HCT116 (cell line): ENCODE data around the gene ID3. TPM values are rescaled to one million over a fixed set of nuclear protein-coding genes. Genes with fewer than 3 reads are reported as not detected.

ENCODE experiments used
- ATAC-seq: fragments of 200-7000 bp; cut with Tn5 transposase; 2 replicates; pipeline ENCODE4 v1.9.1; 2020; ENCODE audit warnings: mild to moderate bottlenecking, moderate library complexity
- BruUV-seq: library from RNA; stranded (reverse); fragments of 400-500 nt; replicated peaks from 2 replicates; lab custom pipeline; 2021; lab: Mats Ljungman, UMichigan
- CTCF ChIA-PET: fragments of 300-600 bp; sonication (Branson Sonifier 250); formaldehyde crosslinking; loops from one replicate; lab custom pipeline; 2021; ENCODE audit warnings: antibody characterized with exemption; lab: Charles Lee
- POLR2A ChIA-PET: fragments of 300-600, 350-600 bp; sonication (Branson Sonifier 250); formaldehyde crosslinking; loops from one replicate; lab custom pipeline; 2021; ENCODE audit warnings: antibody characterized with exemption; lab: Charles Lee
- RAD21 ChIA-PET, 2 experiments: fragments of 300-600 bp; sonication (Branson Sonifier 250); formaldehyde crosslinking; loops; one replicate each; lab custom pipeline; 2023; ENCODE audit warnings: low total read pairs in 2 of 2; ENCODE audit not compliant: uncharacterized antibody in 2 of 2, unreplicated experiment in 2 of 2, low non-redundant PET in 1 of 2; lab: Charles Lee
- DNase-seq: peaks from one replicate; pipeline ENCODE4 v3.0.0-alpha.2; 2010; ENCODE audit warnings: low read depth, low spot score
- H2AFZ ChIP-seq: fragments of 200-600 bp; shearing (Covaris generic), sonication (generic); 2 replicates; pipeline ENCODE4 v1.6.1; 2017; ENCODE audit warnings: low read depth, mixed run types, mixed read lengths, antibody characterized with exemption, low read length; ENCODE audit not compliant: poor library complexity, severe bottlenecking
- H3K27ac ChIP-seq: 2 replicates; pipeline ENCODE4 v1.5.1; 2012; ENCODE audit warnings: low read depth, low read length
- H3K27me3 ChIP-seq: fragments of 200-600 bp; sonication (generic); 2 replicates; pipeline ENCODE4 v1.6.1; 2016; ENCODE audit warnings: mixed run types, low read length, mixed read lengths; ENCODE audit not compliant: insufficient read depth
- H3K36me3 ChIP-seq, 2 experiments: fragments of 200-500 bp in 1 of 2; fragments of 200-600 bp in 1 of 2; sonication (Bioruptor generic) in 1 of 2; sonication (generic) in 1 of 2; 2 replicates each; pipeline versions ENCODE4 v1.5.1 to v1.6.1; 2014 to 2016; ENCODE audit warnings: low read length in 2 of 2, inconsistent platforms in 1 of 2, mixed read lengths in 1 of 2, mixed run types in 1 of 2; ENCODE audit not compliant: insufficient read depth in 2 of 2, control insufficient read depth in 1 of 2
- H3K4me1 ChIP-seq, 2 experiments: fragments of 200-600 bp in 1 of 2; sonication (generic) in 1 of 2; 2 replicates each; pipeline versions ENCODE4 v1.5.1 to v1.6.1; 2012 to 2017; ENCODE audit warnings: low read length in 2 of 2, inconsistent platforms in 1 of 2, mild to moderate bottlenecking in 1 of 2, mixed read lengths in 1 of 2, mixed run types in 1 of 2, moderate library complexity in 1 of 2; ENCODE audit not compliant: insufficient read depth in 2 of 2, control insufficient read depth in 1 of 2
- H3K4me2 ChIP-seq: fragments of 200-600 bp; sonication (generic); 2 replicates; pipeline ENCODE4 v1.6.1; 2017; ENCODE audit warnings: mixed run types, low read length, mixed read lengths
- H3K4me3 ChIP-seq, 2 experiments: fragments of 200-600 bp in 1 of 2; sonication (generic) in 1 of 2; replicated peaks in 1 of 2; 2 replicates each; pipeline ENCODE4 v1.5.1; 2011 to 2016; ENCODE audit warnings: low read length in 2 of 2, control low read depth in 1 of 2, low read depth in 1 of 2, mild to moderate bottlenecking in 1 of 2, mixed read lengths in 1 of 2, mixed run types in 1 of 2
- H3K79me2 ChIP-seq: fragments of 200-600 bp; sonication (generic); 2 replicates; pipeline ENCODE4 v1.6.1; 2017; ENCODE audit warnings: mild to moderate bottlenecking, mixed run types, low read length, moderate library complexity, mixed read lengths; ENCODE audit not compliant: insufficient read depth
- H3K9ac ChIP-seq: fragments of 200-600 bp; sonication (generic); 2 replicates; pipeline ENCODE4 v1.6.1; 2016; ENCODE audit warnings: low read length, mixed read lengths
- H3K9me2 ChIP-seq: fragments of 200-600 bp; sonication (generic), shearing (Covaris generic); 2 replicates; pipeline ENCODE4 v1.6.1; 2017; ENCODE audit warnings: mixed run types, mild to moderate bottlenecking, moderate library complexity; ENCODE audit not compliant: insufficient read depth
- H3K9me3 ChIP-seq, 2 experiments: fragments of 200-500 bp in 1 of 2; fragments of 200-600 bp in 1 of 2; sonication (Bioruptor generic) in 1 of 2; sonication (generic) in 1 of 2; 2 replicates each; pipeline ENCODE4 v1.6.1; 2014 to 2017; ENCODE audit warnings: low read length in 2 of 2, mixed read lengths in 2 of 2, inconsistent platforms in 1 of 2, low read depth in 1 of 2, mild to moderate bottlenecking in 1 of 2, mixed run types in 1 of 2, moderate library complexity in 1 of 2; ENCODE audit not compliant: control insufficient read depth in 1 of 2, insufficient read depth in 1 of 2
- H4K20me1 ChIP-seq: fragments of 200-600 bp; sonication (generic), shearing (Covaris generic); 2 replicates; pipeline ENCODE4 v1.6.1; 2017; ENCODE audit warnings: mixed run types, mild to moderate bottlenecking, moderate library complexity; ENCODE audit not compliant: insufficient read depth
- ATF3 ChIP-seq: IDR thresholded peaks from 2 replicates; pipeline ENCODE4 v1.6.1; 2012
- CBX3 ChIP-seq: IDR thresholded peaks from 2 replicates; pipeline ENCODE4 v1.6.1; 2012; ENCODE audit warnings: low read depth
- CEBPB ChIP-seq: IDR thresholded peaks from 2 replicates; pipeline ENCODE4 v1.6.1; 2012; ENCODE audit warnings: low read depth
- CTCF ChIP-seq, 3 experiments: fragments of 200-600 bp in 1 of 3; sonication (generic) in 1 of 3; IDR thresholded peaks in 2 of 3; conservative IDR thresholded peaks in 1 of 3; 2 replicates each; pipeline ENCODE4 v1.5.1; 2012 to 2017; ENCODE audit warnings: low read depth in 2 of 3, low read length in 2 of 3, antibody characterized with exemption in 1 of 3, borderline replicate concordance in 1 of 3, control low read depth in 1 of 3, mild to moderate bottlenecking in 1 of 3, mixed read lengths in 1 of 3, mixed run types in 1 of 3, moderate library complexity in 1 of 3; ENCODE audit not compliant: insufficient read depth in 1 of 3
- EGR1 ChIP-seq: IDR thresholded peaks from 2 replicates; pipeline ENCODE4 v1.6.1; 2012; ENCODE audit warnings: low read depth
- EZH2phosphoT487 ChIP-seq: fragments of 200-600 bp; IDR thresholded peaks from 2 replicates; pipeline ENCODE4 v1.6.1; 2018; ENCODE audit warnings: antibody characterized with exemption, borderline replicate concordance
- FOSL1 ChIP-seq: IDR thresholded peaks from 2 replicates; pipeline ENCODE4 v1.6.1; 2012; ENCODE audit warnings: low read depth
- JUND ChIP-seq: IDR thresholded peaks from 2 replicates; pipeline ENCODE4 v1.6.1; 2012
- MAX ChIP-seq: IDR thresholded peaks from 2 replicates; pipeline ENCODE4 v1.6.1; 2012
- RAD21 ChIP-seq: IDR thresholded peaks from 2 replicates; pipeline ENCODE4 v1.6.1; 2012; ENCODE audit warnings: low read depth, mild to moderate bottlenecking
- REST ChIP-seq: IDR thresholded peaks from 2 replicates; pipeline ENCODE4 v1.6.1; 2012; ENCODE audit warnings: low read depth
- SP1 ChIP-seq: IDR thresholded peaks from 2 replicates; pipeline ENCODE4 v1.6.1; 2012; ENCODE audit warnings: low read depth
- SRF ChIP-seq: IDR thresholded peaks from 2 replicates; pipeline ENCODE4 v1.6.1; 2012; ENCODE audit warnings: low read depth
- TCF7L2 ChIP-seq: IDR thresholded peaks from 2 replicates; pipeline ENCODE4 v1.7.0; 2011; ENCODE audit warnings: borderline replicate concordance, inconsistent platforms; ENCODE audit not compliant: insufficient read depth, insufficient read length; ENCODE audit errors: extremely low read depth
- YY1 ChIP-seq: IDR thresholded peaks from 2 replicates; pipeline ENCODE4 v1.6.1; 2011; ENCODE audit warnings: low read length, low read depth, moderate library complexity, mild to moderate bottlenecking; ENCODE audit not compliant: insufficient replicate concordance; ENCODE audit errors: extremely low read depth
- ZBTB33 ChIP-seq: IDR thresholded peaks from 2 replicates; pipeline ENCODE4 v1.6.1; 2011; ENCODE audit warnings: mild to moderate bottlenecking, low read length, moderate library complexity; ENCODE audit not compliant: insufficient replicate concordance; ENCODE audit errors: extremely low read depth
- ZFX ChIP-seq: fragments of 450-650 bp; IDR thresholded peaks from 2 replicates; pipeline ENCODE4 v1.6.1; 2017
- ZNF274 ChIP-seq: fragments of 200-500 bp; sonication (Bioruptor generic); IDR thresholded peaks from 2 replicates; pipeline ENCODE4 v1.6.1; 2014; ENCODE audit warnings: mild to moderate bottlenecking, low read depth, low read length, inconsistent platforms
- intact Hi-C: fragments of 100-400 bp; cut with micrococcal nuclease; formaldehyde crosslinking; loops from 2 replicates; pipeline ENCODE4 v1.10.0; 2022
- total RNA-seq: library from RNA; stranded (reverse); gene quantifications from one replicate; pipeline ENCODE4 v1.2.1, GENCODE V29; 2021; ENCODE audit not compliant: unreplicated experiment

ID3 gene
- total RNA-seq, 1 experiment from 2014 or later: 183 TPM

GRCh38 chr1:23528250-23528978 lies 30.9 kb downstream of the ID3 start:
- Histone ChIP-seq H3K4me1 (peaks cover 57 to 83% of the 10 kb centered on the region in 2 experiments), H3K9me3 (no peaks in the 10 kb centered on the region), H3K27me3 (no peaks in the 10 kb centered on the region), H3K9me2 (no peaks in the 10 kb centered on the region), H3K36me3 (peaks cover 0 to 5% of the 10 kb centered on the region in 2 experiments; a peak in 1 of 4 replicates), H3K27ac (peak overlapping the region; percentile 80), H3K4me2 (peak overlapping the region; percentile 97), H4K20me1 (no peaks in the 10 kb centered on the region), H3K79me2 (peaks cover 59% of the 10 kb centered on the region), H3K4me3 (peak overlapping the region; percentile 25 to 84), H2AFZ (no peak overlapping the region), H3K9ac (peak overlapping the region; percentile 91)
- DNase-seq: peak; percentile 90
- ChIA-PET CTCF (interaction anchor here (0.5 to 5.3 kb wide), 12 partner anchors 11 to 344 kb away, joined by 3 to 48 read pairs (median 5); partner anchors contain the start of gene ID3), POLR2A (interaction anchor here (0.7 to 1.7 kb wide), 11 partner anchors 11 to 262 kb away, joined by 3 to 7 read pairs (median 4); partner anchors contain the start of genes ASAP3, ELOA, LYPLA2 and RPL11), RAD21 (interaction anchor here (0.5 to 1.5 kb wide), 8 partner anchors 11 to 109 kb away, joined by 3 to 7 read pairs (median 4); no protein-coding TSS in a partner anchor)
- intact Hi-C loops: no loop called here
- no TSS peak for BruUV-seq
- ATAC-seq: peak; percentile 79
- TF ChIP-seq TCF7L2 (no peak), SRF (no peak), MAX (peak; percentile 69; the same call in 1 of the 2 replicates), CTCF (IDR thresholded peaks at IDR 0.05 in 2 of 3, conservative IDR thresholded peaks at IDR 0.05 in 1 of 3; ENCODE audit: borderline replicate concordance in 1 of 3, insufficient read depth in 1 of 3, low read depth in 2 of 3, low read length in 2 of 3) (no peak), FOSL1 (no peak), EZH2phosphoT487 (no peak), ZNF274 (no peak), REST (no peak), EGR1 (no peak), ATF3 (no peak), ZFX (0 out of 2 replicates have a peak, but pooled peaks have one; percentile 13), ZBTB33 (no peak), CEBPB (no peak), RAD21 (no peak), SP1 (peak; percentile 69), JUND (no peak; the same call in 1 of the 2 replicates), YY1 (no peak), CBX3 (0 out of 2 replicates have a peak, but pooled peaks have one; percentile 41)
